GM21528 (cell line): ENCODE data around the gene BNIP5.
A peak's percentile ranks its signal among the peaks of the same experiment; 100 is the strongest.
"Not testable (repeated sequence)": the region's sequence is repeated elsewhere in the genome, so short reads cannot be mapped to it uniquely, and the experiment has no call there.

Experiments
- ATAC-seq: cut with Tn5 transposase; IDR thresholded peaks from one replicate; pipeline ENCODE4 v1.9.1; 2021; ENCODE audit warnings: mild to moderate bottlenecking, moderate library complexity; ENCODE audit not compliant: unreplicated experiment, low FRiP score

The BNIP5 gene

DNA sequence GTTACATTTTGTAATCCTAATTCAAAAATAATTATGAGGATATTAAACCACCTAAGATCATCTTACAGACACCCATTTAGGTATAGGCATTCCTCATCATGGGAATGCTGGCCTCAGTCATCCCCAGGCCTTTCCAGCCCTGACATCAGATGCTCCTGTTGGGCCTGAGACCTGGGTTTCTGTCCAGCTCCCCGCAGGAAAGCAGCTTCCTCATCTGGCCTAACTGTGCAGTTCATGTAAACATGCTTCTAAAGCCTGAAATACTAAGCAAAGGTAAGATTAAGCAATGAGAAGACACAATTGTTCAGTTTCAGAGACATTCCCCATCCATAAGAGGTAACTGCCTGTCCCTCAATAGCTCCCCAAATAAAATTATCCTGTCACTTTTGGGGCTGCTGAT, 31.7 kb upstream of the BNIP5 start:
- ATAC-seq: no peak

DNA sequence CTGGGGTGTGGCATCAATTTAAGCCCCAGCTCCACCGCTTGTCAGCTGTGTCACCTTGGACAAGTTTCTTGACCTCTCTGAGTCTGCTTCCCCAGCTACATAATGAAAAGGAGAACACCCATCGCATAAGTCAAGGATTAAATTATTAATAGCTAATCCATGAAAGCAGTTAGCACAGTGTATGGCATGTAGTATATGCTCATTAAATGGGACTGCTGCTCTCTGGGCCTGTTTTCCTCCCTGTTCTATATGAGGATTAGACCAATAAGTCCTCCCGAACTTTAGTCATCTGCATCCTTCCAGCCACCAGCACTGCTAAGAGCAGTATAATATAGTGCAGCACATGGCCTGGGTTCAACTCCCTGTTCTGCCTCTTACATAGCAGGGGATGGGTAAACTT, 31.1 kb upstream of the BNIP5 start:
- ATAC-seq: no peak

DNA sequence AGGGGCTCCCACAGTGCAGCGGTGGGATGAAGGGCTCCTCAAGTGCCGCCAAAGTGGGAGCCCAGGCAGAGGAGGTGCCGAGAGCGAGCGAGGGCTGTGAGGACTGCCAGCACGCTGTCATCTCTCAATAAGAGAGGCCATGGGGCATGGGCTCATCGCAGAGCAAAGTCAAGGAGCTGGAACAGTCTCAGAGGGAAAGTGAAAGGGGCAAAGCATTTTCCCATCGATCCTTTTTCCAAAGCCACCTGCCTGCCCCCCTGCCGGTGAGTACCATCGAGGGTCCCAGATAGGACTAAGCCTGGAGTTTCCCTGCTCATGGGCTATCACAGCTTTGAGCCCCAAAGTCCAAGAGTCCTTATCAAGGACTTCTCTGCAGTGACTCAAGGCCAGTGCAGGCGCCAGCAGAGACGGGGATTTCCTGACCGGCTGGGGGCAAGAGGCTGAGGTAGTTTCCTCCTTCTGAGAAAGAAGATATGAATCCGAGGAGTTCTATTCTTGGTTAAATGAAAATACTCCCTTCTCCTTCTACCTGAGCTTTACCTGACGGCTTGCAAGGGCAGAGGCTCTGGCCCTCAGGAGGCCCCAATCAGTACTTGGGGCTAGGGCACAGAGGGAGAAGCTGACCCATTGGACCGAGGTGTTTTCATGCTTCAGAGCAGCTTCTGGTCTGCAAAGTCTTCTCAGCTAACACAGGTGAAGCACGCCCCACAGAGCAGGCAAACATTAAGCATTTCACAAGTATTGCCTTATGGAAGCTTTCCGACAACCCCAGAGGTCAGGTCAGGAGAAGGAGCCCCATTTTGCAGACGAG, 28.2 kb upstream of the BNIP5 start:
- no peak for ATAC-seq

DNA sequence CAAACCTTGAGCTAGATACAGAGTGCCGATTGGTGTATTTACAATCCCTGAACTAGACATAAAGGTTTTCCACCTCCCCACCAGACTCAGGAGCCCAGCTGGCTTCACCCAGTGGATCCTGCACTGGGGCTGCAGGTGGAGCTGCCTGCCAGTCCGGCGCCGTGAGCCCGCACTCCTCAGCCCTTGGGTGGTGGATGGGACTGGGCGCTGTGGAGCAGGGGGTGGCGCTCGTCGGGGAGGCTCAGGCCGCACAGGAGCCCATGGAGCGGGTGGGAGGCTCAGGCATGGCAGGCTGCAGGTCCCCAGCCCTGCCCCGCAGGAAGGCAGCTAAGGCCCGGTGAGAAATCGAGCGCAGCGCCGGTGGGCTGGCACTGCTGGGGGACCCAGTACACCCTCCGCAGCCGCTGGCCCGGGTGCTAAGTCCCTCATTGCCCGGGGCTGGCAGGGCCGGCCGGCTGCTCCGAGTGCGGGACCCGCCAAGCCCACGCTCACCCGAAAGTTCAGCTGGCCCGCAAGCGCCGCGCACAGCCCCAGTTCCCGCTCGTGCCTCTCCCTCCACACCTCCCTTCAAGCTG, 27.5 kb upstream of the BNIP5 start:
- not testable (repeated sequence) for ATAC-seq

DNA sequence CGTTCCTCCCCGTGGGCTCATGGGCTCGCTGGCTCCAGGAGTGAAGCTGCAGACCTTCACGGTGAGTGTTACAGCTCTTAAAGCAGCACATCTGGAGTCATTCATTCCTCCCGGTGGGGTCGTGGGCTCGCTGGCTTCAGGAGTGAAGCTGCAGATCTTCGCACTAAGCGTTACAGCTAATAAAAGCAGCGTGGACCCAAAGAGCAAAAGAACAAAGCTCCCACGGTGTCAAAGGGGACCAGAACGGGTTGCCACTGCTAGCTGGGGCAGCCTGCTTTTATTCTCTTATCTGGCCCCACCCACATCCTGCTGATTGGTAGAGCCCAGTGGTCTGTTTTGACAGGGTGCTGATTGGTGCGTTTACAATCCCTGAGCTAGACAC, 26.7 kb upstream of the BNIP5 start:
- ATAC-seq: not testable (repeated sequence)

DNA sequence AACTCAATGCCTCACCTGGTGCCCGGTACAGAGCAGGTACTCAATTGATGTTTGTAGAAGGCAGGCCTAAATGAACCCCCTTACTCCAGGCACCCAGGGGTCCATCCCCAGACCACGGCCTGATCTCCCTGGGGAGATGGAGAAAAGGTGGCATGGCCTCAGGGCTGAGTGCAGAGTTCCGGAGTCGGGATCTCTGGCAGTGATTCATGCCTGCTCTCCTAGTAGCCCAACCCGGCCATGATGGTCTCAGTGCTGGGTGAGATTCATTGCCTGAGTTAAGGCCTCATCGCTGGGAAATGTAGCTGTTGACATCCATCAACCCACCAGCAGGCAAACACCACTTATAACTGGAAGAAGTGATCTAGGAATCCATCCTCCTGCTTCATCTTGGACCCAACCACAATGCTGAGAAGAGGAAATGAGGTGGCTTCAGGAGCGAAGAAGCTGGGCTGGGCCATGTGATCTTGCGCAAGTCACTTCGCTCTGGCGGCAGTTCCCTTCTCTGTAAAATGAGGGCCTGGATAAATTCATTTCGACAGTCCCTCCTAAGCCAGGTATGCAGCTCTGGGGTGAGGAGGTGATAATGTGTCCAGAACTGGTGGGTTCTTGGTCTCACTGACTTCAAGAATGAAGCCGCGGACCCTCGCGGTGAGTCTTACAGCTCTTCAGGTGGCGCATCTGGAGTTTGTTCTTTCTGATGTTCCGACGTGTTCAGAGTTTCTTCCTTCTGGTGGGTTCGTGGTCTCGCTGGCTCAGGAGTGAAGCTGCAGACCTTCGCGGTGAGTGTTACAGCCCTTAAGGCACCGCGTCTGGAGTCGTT, 26.1 kb upstream of the BNIP5 start:
- ATAC-seq: no peak

DNA sequence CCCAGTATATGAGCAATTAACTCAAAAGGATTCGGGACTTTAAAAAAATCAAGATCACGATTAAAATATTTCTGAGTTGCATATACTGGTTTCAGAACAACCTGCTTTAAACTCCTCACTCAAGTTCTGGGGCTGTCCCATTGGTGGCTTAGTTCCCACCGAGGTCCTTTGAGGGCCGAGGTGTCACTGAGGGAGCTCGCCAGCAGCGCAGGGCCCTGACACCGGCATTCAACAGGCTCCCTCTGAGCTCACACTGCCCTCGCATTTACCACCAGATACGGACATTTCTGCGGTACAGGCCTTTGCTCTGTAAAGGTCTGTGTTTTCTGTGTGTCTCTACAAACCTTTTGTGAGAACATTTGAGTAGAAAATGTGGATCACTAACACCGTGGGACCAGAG, 24.4 kb upstream of the BNIP5 start:
- no peak for ATAC-seq

DNA sequence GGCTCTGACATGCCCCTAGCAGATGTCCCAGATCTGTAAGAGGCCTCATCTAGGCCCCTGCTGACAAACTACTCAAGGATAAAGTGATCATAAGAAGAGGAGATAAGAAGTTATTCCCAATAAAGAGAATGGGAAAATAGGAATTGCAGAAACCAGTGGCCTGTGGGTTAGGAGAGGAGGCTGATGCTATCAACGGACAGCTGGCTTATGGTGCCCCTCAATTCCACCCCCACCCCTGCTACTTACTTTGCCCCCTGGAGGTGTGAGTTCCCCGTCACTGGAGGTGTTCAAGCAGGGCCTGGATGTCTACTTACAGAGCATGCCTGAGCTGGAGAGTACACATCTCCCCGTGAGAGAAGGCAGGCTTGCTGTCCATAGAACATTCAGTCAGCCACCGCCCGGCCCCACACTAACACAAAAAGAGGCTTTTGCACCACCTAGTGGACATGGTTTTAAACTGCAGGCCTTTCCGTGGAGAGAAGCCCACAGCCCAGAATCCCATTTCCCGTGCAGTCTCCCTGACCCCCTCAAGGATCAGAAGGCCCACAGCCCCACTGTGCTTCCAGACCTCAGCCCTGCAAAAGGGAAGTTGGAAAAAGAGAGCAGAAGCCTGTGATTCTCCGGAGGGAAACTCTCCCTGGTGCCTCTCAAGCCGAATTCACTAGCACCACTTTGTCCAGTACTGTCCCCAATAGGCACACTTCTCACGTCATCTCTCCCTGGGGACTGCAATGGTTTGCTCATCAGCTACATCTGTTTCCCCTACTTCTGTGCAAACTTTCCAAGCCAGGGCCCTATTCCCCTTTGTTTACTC, 23.8 kb upstream of the BNIP5 start:
- peak; percentile 55 for ATAC-seq

DNA sequence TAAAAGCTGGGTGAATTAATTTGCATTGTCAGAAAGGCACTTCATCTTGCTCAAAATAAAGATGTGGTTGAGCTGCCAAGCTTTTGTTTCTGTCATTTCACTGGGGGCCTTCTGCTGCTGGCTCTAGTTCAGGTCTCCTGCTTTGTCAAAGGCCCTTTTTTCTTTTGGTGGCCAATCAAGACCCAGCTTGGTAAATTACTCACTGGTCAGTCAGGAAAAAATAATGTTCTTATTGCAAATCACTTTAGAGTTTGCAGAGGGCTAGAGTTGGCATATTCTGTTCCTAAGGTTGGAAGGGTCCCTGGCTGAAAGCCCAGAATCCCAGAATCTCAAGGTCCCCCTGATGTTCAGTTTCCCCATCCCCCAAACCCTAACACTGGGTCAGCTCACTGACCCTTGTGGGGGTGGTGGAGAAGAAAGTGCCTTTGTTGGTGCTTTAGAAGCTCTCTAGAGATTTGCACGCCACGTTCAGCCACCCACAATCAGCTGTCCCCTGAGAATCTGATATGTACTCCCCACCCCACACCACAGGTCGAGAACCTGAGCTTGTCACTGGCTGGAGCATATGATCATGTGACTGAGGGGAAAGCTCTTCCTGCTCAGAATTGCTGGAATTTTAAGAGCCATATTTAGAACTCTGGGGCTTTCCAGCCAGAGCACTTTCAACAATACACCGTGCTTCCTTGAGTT, 21.7 kb upstream of the BNIP5 start:
- ATAC-seq: no peak

DNA sequence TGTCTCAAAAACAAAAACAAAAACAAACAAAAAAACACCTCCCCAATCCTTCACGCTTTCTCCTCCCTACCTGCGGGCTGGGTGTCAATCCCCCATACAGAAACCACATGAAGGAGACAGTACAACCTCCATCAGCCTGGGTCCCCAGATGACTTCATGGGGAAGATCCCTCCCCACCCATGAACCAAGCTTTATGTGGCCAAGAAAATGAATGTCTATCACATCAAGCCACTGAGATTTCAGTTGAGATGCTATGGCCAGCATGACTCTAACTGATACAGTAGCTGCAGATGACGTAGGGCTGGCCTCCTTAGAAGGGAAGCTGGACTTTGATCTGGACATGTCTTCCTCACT, 21.2 kb upstream of the BNIP5 start:
- ATAC-seq: no peak

DNA sequence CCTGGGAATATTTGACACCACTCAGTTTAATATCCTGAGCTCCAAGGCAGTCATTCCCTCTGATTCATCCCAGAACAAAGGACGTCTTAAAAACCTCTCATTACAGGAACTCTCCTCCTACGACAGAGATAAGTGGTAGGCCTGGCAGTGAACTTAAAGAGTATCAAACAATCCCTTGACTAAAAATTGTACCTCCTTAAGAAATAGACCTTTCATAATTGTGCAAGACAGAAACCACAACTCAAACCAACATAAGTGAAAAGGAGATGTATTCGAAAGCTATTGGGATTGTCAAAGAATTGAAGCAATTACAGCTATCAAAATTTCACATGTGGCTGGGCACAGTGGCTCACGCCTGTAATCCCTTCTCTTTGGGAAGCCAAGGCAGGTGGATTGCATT, 19.1 kb upstream of the BNIP5 start:
- ATAC-seq: no peak

DNA sequence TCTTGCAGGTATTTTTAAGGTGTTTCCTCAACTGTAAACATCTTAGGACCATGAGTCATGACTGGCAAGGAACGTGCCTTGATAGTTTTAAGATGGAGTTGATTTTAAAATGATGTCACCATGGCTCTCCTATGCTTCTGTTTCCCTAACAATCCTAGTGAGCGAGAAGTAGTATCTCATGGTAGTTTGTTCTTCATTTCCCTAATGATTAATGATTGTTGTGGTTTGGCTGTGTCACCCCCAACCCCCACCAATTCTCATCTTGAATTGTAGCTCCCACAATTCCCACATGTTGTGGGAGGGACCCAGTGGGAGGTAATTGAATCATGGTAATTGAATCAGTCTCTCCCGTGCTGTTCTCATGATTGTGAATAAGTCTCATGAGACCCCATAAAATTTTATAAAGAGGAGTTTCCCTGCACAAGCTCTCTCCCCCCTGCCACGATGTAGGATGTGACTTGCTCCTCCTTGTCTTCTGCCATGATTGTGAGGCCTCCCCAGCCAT, 16.8 kb upstream of the BNIP5 start:
- no peak for ATAC-seq

DNA sequence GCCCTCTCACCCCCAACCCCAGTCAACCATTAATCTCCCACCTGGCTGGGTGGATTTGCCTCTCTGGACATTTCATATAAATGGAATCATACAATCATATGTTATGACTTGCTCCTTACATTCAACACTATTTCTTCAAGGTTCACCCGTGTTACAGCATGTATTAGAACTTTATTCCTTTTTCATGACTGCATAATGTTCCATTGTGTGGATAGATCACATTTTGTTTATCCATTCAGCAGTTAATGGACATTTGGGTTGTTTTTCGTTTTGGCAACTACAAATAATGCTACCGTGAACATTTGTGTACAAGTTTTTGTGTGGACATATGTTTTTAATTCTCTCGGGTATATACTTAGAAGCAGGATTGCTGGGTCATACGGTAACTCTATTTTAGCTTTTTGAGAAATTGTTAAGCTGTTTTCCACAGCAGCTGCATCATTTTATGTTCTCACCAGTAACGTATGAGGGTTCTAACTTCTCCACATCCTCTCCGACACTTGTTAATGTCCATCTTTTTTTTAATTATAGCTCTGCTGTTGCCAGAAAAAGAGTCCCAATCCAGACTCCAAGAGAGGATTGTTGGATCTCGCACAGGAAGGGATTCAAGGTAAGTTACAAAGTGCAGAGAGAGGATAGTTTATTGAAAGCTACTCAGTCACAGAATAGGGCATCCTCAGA, 15.9 kb upstream of the BNIP5 start:
- ATAC-seq: no peak

DNA sequence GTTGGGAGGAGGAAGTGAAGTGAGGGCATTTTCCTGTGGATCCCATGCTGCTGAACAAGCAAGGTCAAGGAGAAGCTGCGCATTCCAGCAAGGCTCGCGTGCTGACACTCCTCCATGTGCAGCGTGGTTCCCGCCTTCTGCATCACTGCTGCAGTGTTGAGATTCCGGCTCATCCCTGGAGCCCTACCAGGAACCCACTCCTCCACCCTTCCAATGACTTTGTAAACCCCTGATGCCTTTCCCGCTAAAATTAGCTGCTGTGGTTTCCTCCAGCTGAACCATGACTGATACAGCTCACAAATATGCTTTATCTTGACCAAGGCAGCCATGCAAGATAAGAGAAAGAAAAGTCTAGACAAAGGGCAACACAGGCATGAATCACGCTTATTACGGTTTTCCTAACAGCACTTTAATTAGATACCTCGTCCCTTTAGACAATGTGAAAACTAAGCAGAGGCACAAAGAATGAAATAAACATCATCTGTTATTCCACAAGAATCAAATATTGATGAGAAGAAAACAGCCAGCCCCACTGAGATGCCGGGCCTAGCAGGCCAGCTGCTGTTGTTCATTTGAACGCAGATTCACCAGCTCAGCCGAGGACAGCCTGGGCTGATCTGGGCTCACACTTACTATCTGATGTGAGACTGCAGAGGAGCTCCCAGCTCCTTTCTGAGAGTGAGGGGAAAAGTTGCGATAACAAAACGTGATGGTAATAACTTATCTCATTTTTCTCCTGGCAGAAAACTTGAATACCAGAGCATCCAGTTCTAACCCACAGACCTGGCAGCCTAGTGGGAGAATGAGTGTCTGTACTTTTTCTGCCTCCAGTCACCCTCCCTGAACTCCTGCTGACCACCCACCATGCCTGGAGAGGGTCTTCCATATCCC, 14.2 kb upstream of the BNIP5 start:
- ATAC-seq: no peak

DNA sequence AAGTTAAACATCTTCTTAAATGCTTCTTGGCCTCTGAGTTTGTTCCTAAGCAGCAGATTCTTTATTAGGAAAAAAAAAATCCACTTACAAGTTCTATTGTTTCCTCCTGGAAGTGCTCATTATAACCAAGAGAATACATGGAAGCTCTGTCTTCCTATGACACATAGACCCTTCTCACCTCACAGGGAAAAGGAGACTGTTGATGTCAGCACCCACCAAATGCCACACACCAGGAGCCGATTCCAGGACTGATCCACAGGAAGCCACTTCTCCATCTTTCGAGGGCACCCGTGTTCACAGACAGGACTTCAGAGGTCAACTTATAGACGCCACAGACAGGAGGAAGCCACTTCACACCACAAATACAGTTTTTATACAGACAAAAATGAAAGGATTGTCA, 13.4 kb upstream of the BNIP5 start:
- ATAC-seq: no peak

DNA sequence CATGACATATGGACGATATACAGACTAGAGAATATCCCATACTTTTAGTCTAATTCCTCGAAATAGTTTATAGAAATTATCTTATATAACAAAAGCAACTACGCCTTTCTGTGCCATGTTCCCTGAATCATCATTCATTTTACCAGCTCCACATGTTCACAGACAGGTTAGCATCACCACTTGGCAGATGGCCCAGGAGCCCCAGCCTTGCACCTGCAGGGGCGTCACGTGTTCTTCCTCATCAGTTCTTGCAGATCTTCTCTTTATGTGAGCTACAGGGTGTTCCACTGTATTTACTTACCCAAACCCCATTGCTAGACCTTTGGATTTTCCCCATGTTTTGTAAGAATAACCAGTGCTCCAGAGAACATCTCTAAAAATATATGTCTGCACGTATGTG, 12.6 kb upstream of the BNIP5 start:
- no peak for ATAC-seq

DNA sequence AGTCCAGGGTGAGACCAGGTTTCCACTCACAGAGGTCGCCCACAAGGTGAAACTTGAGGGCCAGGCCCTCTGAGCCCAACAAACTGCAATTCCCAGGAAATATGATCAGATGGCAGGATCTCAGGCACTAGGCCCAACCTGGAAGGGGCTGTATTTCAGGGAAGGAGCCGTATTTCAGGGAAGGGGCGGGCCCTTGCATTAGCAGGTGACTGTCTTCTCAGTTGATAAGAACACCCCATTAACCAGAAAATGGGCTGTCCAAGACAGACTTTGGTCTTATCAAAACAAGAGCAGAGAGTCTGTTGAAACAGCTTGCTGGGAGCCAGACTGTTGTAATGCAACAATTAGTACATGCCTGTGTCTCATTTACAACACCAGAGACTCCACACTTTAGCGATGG, 10.9 kb upstream of the BNIP5 start:
- no peak for ATAC-seq

DNA sequence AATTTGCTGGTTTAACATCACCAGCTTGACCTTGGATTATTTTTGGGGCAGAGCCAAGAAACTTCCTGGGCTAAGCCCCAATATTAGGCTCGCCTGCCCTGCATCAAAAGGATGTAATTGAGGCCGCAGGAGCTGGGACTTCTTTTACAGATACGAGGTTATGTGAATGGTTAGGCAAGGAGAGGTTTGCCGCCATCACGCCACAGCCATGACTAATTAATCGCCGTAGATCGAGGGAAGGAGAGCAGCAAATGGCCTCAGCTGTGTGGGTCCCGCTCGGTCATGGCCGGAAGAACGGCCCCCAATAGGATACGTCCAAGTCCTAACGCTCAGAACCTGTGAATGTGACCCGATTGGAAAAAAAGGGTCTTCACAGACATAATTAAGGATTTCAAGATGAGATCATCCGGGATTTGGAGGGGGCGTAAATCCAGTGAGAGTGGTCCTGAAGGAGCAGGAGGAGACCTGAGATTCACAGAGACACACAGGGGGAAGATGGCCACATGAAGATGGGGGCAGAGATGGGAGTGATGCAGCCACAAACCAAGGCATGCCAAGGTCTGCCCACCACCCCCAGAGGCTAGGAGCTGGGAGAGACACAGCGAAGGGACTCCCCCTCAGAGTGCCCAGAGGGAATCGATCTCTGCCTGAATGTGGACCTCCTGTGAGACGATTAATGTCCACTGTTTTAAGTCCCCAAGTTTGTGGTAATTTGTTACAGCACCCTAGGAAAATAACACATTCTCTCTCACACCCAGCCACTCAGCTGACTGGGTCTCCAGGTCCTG, 10.0 kb upstream of the BNIP5 start:
- no peak for ATAC-seq
